ENCODE results near the gene EHBP1L1.
"Not testable (repeated sequence)": the region's sequence is repeated elsewhere in the genome, so short reads cannot be mapped to it uniquely, and the experiment has no call there.

Gene EHBP1L1

GRCh38 chr11:65562788-65563187 is 13.1 kb upstream of the EHBP1L1 start:
- no peak for DNase-seq

GRCh38 chr11:65563601-65564000 is 12.3 kb upstream of the EHBP1L1 start:
- no peak for DNase-seq

- not testable (repeated sequence) for DNase-seq
Observed at GRCh38 chr11:65564879-65565559, 10.8 kb upstream of the EHBP1L1 start.

GRCh38 chr11:65565624-65566453 is 10.0 kb upstream of the EHBP1L1 start:
- DNase-seq: no peak

- DNase-seq: no peak
Observed at GRCh38 chr11:65569164-65569972, 6.5 kb upstream of the EHBP1L1 start.

GRCh38 chr11:65569973-65570918 is 5.6 kb upstream of the EHBP1L1 start, which contains the start of gene ZNRD2:
Gene ZNRD2, plus strand, starts transcription at chr11:65570477. Its CDS starts 15 bp downstream, at chr11:65570492.
- DNase-seq: peak; percentile 99

- no peak for DNase-seq
Observed at GRCh38 chr11:65571420-65571819, 4.4 kb upstream of the EHBP1L1 start.

GRCh38 chr11:65571940-65572339 is 3.9 kb upstream of the EHBP1L1 start:
- no peak for DNase-seq

GRCh38 chr11:65572356-65573051 is 3.3 kb upstream of the EHBP1L1 start, which contains the start of gene FAM89B:
Gene FAM89B, plus strand, starts transcription at chr11:65572538. Its CDS starts 132 bp downstream, at chr11:65572670.
- peak; percentile 83 for DNase-seq

GRCh38 chr11:65573391-65574079 is 2.3 kb upstream of the EHBP1L1 start:
- DNase-seq: no peak

GRCh38 chr11:65574109-65574810 is 1.6 kb upstream of the EHBP1L1 start:
- DNase-seq: peak; percentile 83

GRCh38 chr11:65574811-65575567 is 864 bp upstream of the EHBP1L1 start:
- no peak for DNase-seq

GRCh38 chr11:65576232-65576866 is 496 bp downstream of the EHBP1L1 start:
- no peak for DNase-seq

GRCh38 chr11:65576867-65577755 is 1.3 kb downstream of the EHBP1L1 start:
- DNase-seq: no peak

GRCh38 chr11:65577756-65578109 is 1.9 kb downstream of the EHBP1L1 start:
- DNase-seq: no peak

GRCh38 chr11:65578134-65578533 is 2.3 kb downstream of the EHBP1L1 start:
- DNase-seq: no peak

GRCh38 chr11:65578667-65579066 is 2.8 kb downstream of the EHBP1L1 start:
- DNase-seq: no peak

- no peak for DNase-seq
Observed at GRCh38 chr11:65579291-65579690, 3.4 kb downstream of the EHBP1L1 start.
